Amniotic stem cell (primary cell): Measurements from ENCODE around the gene MRPL28.
"Not testable (repeated sequence)": the region's sequence is repeated elsewhere in the genome, so short reads cannot be mapped to it uniquely, and the experiment has no call there.

Experiments used
- DNase-seq: peaks from one replicate; lab custom pipeline; 2025; lab: John Stamatoyannopoulos, UW

The MRPL28 gene

GRCh38 chr16:359871-360697 is 10.3 kb downstream of the MRPL28 start:
- no peak for DNase-seq

- no peak for DNase-seq
Observed at GRCh38 chr16:359067-359763, 11.1 kb downstream of the MRPL28 start.

- no peak for DNase-seq
Observed at GRCh38 chr16:356741-357140, 13.6 kb downstream of the MRPL28 start.

- no peak for DNase-seq
Observed at GRCh38 chr16:354971-355461, 15.3 kb downstream of the MRPL28 start.

- DNase-seq: no peak
Observed at GRCh38 chr16:354291-354881, 16.0 kb downstream of the MRPL28 start.

GRCh38 chr16:353404-354290 is 16.7 kb downstream of the MRPL28 start:
- no peak for DNase-seq

- peak; percentile 98 for DNase-seq
Observed at GRCh38 chr16:352547-353403, 17.6 kb downstream of the MRPL28 start, which contains the start of gene AXIN1. Gene AXIN1, minus strand, starts transcription at chr16:352723. Its CDS starts 5,698 bp downstream, at chr16:347025.

GRCh38 chr16:351804-352520 is 18.4 kb downstream of the MRPL28 start:
- no peak for DNase-seq

- no peak for DNase-seq
Observed at GRCh38 chr16:350203-350602, 20.1 kb downstream of the MRPL28 start.

- no peak for DNase-seq
Observed at GRCh38 chr16:349211-349610, 21.1 kb downstream of the MRPL28 start.

- DNase-seq: not testable (repeated sequence)
Observed at GRCh38 chr16:348495-348894, 21.8 kb downstream of the MRPL28 start.

- no peak for DNase-seq
Observed at GRCh38 chr16:347203-347602, 23.1 kb downstream of the MRPL28 start.

GRCh38 chr16:346587-346986 is 23.8 kb downstream of the MRPL28 start:
- DNase-seq: no peak

- no peak for DNase-seq
Observed at GRCh38 chr16:345772-346171, 24.6 kb downstream of the MRPL28 start.

- DNase-seq: no peak
Observed at GRCh38 chr16:342455-343213, 27.7 kb downstream of the MRPL28 start.

GRCh38 chr16:341974-342336 is 28.4 kb downstream of the MRPL28 start:
- DNase-seq: not testable (repeated sequence)

- not testable (repeated sequence) for DNase-seq
Observed at GRCh38 chr16:341095-341973, 29.0 kb downstream of the MRPL28 start.

GRCh38 chr16:340370-341091 is 29.8 kb downstream of the MRPL28 start:
- no peak for DNase-seq
